GM04504 (cell line): Measurements from ENCODE around the gene DDIT3.
"Not testable (repeated sequence)": the region's sequence is repeated elsewhere in the genome, so short reads cannot be mapped to it uniquely, and the experiment has no call there.

Source experiments
- DNase-seq: peaks from one replicate; pipeline ENCODE4 v3.0.0-alpha.2; 2012; ENCODE audit warnings: low read depth

Gene DDIT3

GRCh38 chr12:57513266-57513665 lies 7.0 kb downstream of the DDIT3 start:
- DNase-seq: no peak

GRCh38 chr12:57512665-57513064 lies 7.6 kb downstream of the DDIT3 start:
- DNase-seq: no peak

- DNase-seq: no peak
Observed at GRCh38 chr12:57511588-57512325, 8.6 kb downstream of the DDIT3 start.

- no peak for DNase-seq
Observed at GRCh38 chr12:57511161-57511560, 9.2 kb downstream of the DDIT3 start.

- not testable (repeated sequence) for DNase-seq
Observed at GRCh38 chr12:57507796-57508195, 12.5 kb downstream of the DDIT3 start.

- not testable (repeated sequence) for DNase-seq
Observed at GRCh38 chr12:57506541-57506940, 13.8 kb downstream of the DDIT3 start.

- not testable (repeated sequence) for DNase-seq
Observed at GRCh38 chr12:57502311-57502969, 17.9 kb downstream of the DDIT3 start.

- no peak for DNase-seq
Observed at GRCh38 chr12:57500213-57500612, 20.1 kb downstream of the DDIT3 start.

GRCh38 chr12:57498571-57498970 lies 21.7 kb downstream of the DDIT3 start:
- no peak for DNase-seq

GRCh38 chr12:57498132-57498502 lies 22.2 kb downstream of the DDIT3 start:
- no peak for DNase-seq

- DNase-seq: no peak
Observed at GRCh38 chr12:57497223-57498131, 22.8 kb downstream of the DDIT3 start.

GRCh38 chr12:57496822-57497221 lies 23.5 kb downstream of the DDIT3 start:
- DNase-seq: no peak

- DNase-seq: not testable (repeated sequence)
Observed at GRCh38 chr12:57495051-57495701, 25.1 kb downstream of the DDIT3 start.

- DNase-seq: no peak
Observed at GRCh38 chr12:57491393-57492280, 28.7 kb downstream of the DDIT3 start.

GRCh38 chr12:57490126-57490525 lies 30.2 kb downstream of the DDIT3 start:
- DNase-seq: no peak

GRCh38 chr12:57489157-57489641 lies 31.1 kb downstream of the DDIT3 start:
- no peak for DNase-seq

GRCh38 chr12:57488402-57489156 lies 31.7 kb downstream of the DDIT3 start:
- no peak for DNase-seq

- DNase-seq: peak; percentile 94
Observed at GRCh38 chr12:57487597-57488401, 32.5 kb downstream of the DDIT3 start, which contains the start of gene MARS1. TSS of gene MARS1 (plus strand) at chr12:57488068. CDS start at chr12:57488091, 23 bp downstream.

- no peak for DNase-seq
Observed at GRCh38 chr12:57487055-57487596, 33.2 kb downstream of the DDIT3 start.
